ENCODE data around the gene LRIT2. TPM values are rescaled to one million over a fixed set of nuclear protein-coding genes. Genes with fewer than 3 reads are reported as not detected.

LRIT2 gene
- polyA plus RNA-seq, 1 donor from 2014 or later = not detected

GRCh38 chr10:84176836-84177474, 48.4 kb downstream of the LRIT2 start:
- H3K9me2 ChIP-seq (ENCODE audit: insufficient read depth, low read length) = no peaks in the 10 kb centered on the region
- no peaks in the 10 kb centered on the region for H4K20me1 ChIP-seq (ENCODE audit: insufficient read depth)
- no peak overlapping the region for H3K9ac ChIP-seq (ENCODE audit: low read length)
- no peaks in the 10 kb centered on the region for H3K27me3 ChIP-seq (ENCODE audit: insufficient read depth, low read depth, low read length)
- no peak overlapping the region for H3K4me3 ChIP-seq (ENCODE audit: low read length)
- no peaks in the 10 kb centered on the region for H3K36me3 ChIP-seq (ENCODE audit: insufficient read depth, low read length)
- H3K4me2 ChIP-seq (ENCODE audit: low read length) = no peak overlapping the region
- H3F3A ChIP-seq (ENCODE audit: insufficient read depth, low read length, poor library complexity, severe bottlenecking) = no peaks in the 10 kb centered on the region
- no peaks in the 10 kb centered on the region for H3K9me3 ChIP-seq (ENCODE audit: low read length)
- no peak overlapping the region for H3K27ac ChIP-seq (ENCODE audit: low read length)
- TF ChIP-seq CTCF (IDR thresholded peaks at IDR 0.05; ENCODE audit: poor library complexity, severe bottlenecking) = no peak
- H3K79me2 ChIP-seq (replicated peaks; ENCODE audit: insufficient read depth, low read length) = no peaks in the 10 kb centered on the region
- no peak overlapping the region for H2AFZ ChIP-seq (ENCODE audit: low read depth, low read length)

GRCh38 chr10:84176351-84176750, 49.0 kb downstream of the LRIT2 start:
- Histone ChIP-seq H3K36me3 (ENCODE audit: insufficient read depth, low read length) (no peaks in the 10 kb centered on the region), H3F3A (ENCODE audit: insufficient read depth, low read length, poor library complexity, severe bottlenecking) (no peaks in the 10 kb centered on the region), H3K27ac (ENCODE audit: low read length) (no peak overlapping the region), H3K4me2 (ENCODE audit: low read length) (no peak overlapping the region), H2AFZ (ENCODE audit: low read depth, low read length) (no peak overlapping the region), H3K27me3 (ENCODE audit: insufficient read depth, low read depth, low read length) (no peaks in the 10 kb centered on the region), H3K79me2 (replicated peaks; ENCODE audit: insufficient read depth, low read length) (no peaks in the 10 kb centered on the region), H3K9me2 (ENCODE audit: insufficient read depth, low read length) (no peaks in the 10 kb centered on the region), H3K9ac (ENCODE audit: low read length) (no peak overlapping the region), H3K4me3 (ENCODE audit: low read length) (no peak overlapping the region), H4K20me1 (ENCODE audit: insufficient read depth) (no peaks in the 10 kb centered on the region), H3K9me3 (ENCODE audit: low read length) (no peaks in the 10 kb centered on the region)
- no peak for TF ChIP-seq EP300 (conservative IDR thresholded peaks at IDR 0.05; ENCODE audit: poor library complexity, severe bottlenecking)
- TF ChIP-seq REST (IDR thresholded peaks at IDR 0.05; ENCODE audit: borderline replicate concordance) = no peak
- TF ChIP-seq RAD21 (conservative IDR thresholded peaks at IDR 0.05) = no peak
- no peak for TF ChIP-seq MXI1 (conservative IDR thresholded peaks at IDR 0.05; ENCODE audit: poor library complexity, severe bottlenecking)
- TF ChIP-seq TAF1 (IDR thresholded peaks at IDR 0.05; ENCODE audit: low read depth) = no peak
- no peak for TF ChIP-seq CTCF (IDR thresholded peaks at IDR 0.05; ENCODE audit: poor library complexity, severe bottlenecking)

Measured in neural cell (in vitro differentiated cells).